Sigmoid colon (tissue), 3 donors: ENCODE measurements around the gene PARVG.

ENCODE experiments used
- CTCF ChIP-seq, 4 experiments: fragments of 450-650 bp in 3 of 4; fragments of 200-600 bp in 1 of 4; IDR thresholded peaks; one replicate each; pipeline ENCODE4 v1.5.1; 2016 to 2019; ENCODE audit warnings: antibody characterized with exemption in 4 of 4, mild to moderate bottlenecking in 3 of 4, moderate library complexity in 2 of 4
- POLR2A ChIP-seq, 2 donors: fragments of 450-650 bp; IDR thresholded peaks; one replicate each; pipeline ENCODE4 v1.6.1; 2016; ENCODE audit warnings: antibody characterized with exemption in 2 of 2, mild to moderate bottlenecking in 2 of 2, moderate library complexity in 2 of 2

GRCh38 chr22:44181912-44182587 is 1.3 kb downstream of the PARVG start:
- no peak for TF ChIP-seq CTCF (IDR thresholded peaks at IDR 0.05)
- TF ChIP-seq POLR2A (IDR thresholded peaks at IDR 0.05), result no peak
